PFSK-1 (cell line): Measurements from ENCODE around the gene ITGBL1.

Experiments
- REST ChIP-seq, 2 experiments: IDR thresholded peaks; 2 replicates each; pipeline versions ENCODE4 v1.6.1 to v1.8.0; 2011 to 2012; ENCODE audit warnings: low read depth in 2 of 2, low read length in 2 of 2, control low read depth in 1 of 2, inconsistent platforms in 1 of 2, mild to moderate bottlenecking in 1 of 2, moderate library complexity in 1 of 2; ENCODE audit not compliant: insufficient read depth in 1 of 2
- SIN3A ChIP-seq: IDR thresholded peaks from 2 replicates; pipeline ENCODE4 v1.6.1; 2012; ENCODE audit warnings: mild to moderate bottlenecking, low read length, moderate library complexity, borderline replicate concordance; ENCODE audit not compliant: insufficient read depth

GRCh38 chr13:101475536-101475935, 23.1 kb downstream of the ITGBL1 start:
- TF ChIP-seq REST (IDR thresholded peaks at IDR 0.05; ENCODE audit: insufficient read depth in 1 of 2, low read depth in 2 of 2, low read length in 2 of 2) (no peak), SIN3A (no peak)
